Right hindlimb (tissue), 1 donor: Measurements from ENCODE around the gene MCM9.
"Not testable (repeated sequence)": the region's sequence is repeated elsewhere in the genome, so short reads cannot be mapped to it uniquely, and the experiment has no call there.

Source experiments
- DNase-seq: peaks from one replicate; pipeline ENCODE4 v3.0.0-alpha.2; 2018

Gene MCM9

GRCh38 chr6:118893064-118893806, 41.7 kb downstream of the MCM9 start:
- peak; percentile 78 for DNase-seq

GRCh38 chr6:118892355-118892991, 42.5 kb downstream of the MCM9 start:
- no peak for DNase-seq

- no peak for DNase-seq
Measured at GRCh38 chr6:118890997-118891790, 43.8 kb downstream of the MCM9 start.

- DNase-seq, result no peak
Measured at GRCh38 chr6:118889163-118889562, 45.8 kb downstream of the MCM9 start.

- no peak for DNase-seq
Measured at GRCh38 chr6:118886641-118887040, 48.3 kb downstream of the MCM9 start.

GRCh38 chr6:118882314-118882905, 52.5 kb downstream of the MCM9 start:
- DNase-seq, result no peak

- no peak for DNase-seq
Measured at GRCh38 chr6:118881440-118882313, 53.3 kb downstream of the MCM9 start.

GRCh38 chr6:118877806-118878205, 57.2 kb downstream of the MCM9 start:
- DNase-seq, result no peak

GRCh38 chr6:118876814-118877213, 58.1 kb downstream of the MCM9 start:
- DNase-seq, result no peak

- no peak for DNase-seq
Measured at GRCh38 chr6:118876198-118876597, 58.8 kb downstream of the MCM9 start.

- no peak for DNase-seq
Measured at GRCh38 chr6:118875672-118876071, 59.3 kb downstream of the MCM9 start.

- no peak for DNase-seq
Measured at GRCh38 chr6:118873239-118873638, 61.7 kb downstream of the MCM9 start.

GRCh38 chr6:118872726-118873125, 62.2 kb downstream of the MCM9 start:
- DNase-seq, result no peak

GRCh38 chr6:118872318-118872717, 62.6 kb downstream of the MCM9 start:
- no peak for DNase-seq

- DNase-seq, result no peak
Measured at GRCh38 chr6:118871331-118871730, 63.6 kb downstream of the MCM9 start.

- no peak for DNase-seq
Measured at GRCh38 chr6:118869894-118870589, 64.9 kb downstream of the MCM9 start.

- no peak for DNase-seq
Measured at GRCh38 chr6:118869350-118869749, 65.6 kb downstream of the MCM9 start.

GRCh38 chr6:118868901-118869300, 66.1 kb downstream of the MCM9 start:
- DNase-seq, result not testable (repeated sequence)

GRCh38 chr6:118867181-118867580, 67.8 kb downstream of the MCM9 start:
- no peak for DNase-seq

- DNase-seq, result no peak
Measured at GRCh38 chr6:118865100-118865391, 69.9 kb downstream of the MCM9 start.

GRCh38 chr6:118864341-118865099, 70.4 kb downstream of the MCM9 start:
- no peak for DNase-seq
